ELF-1 (cell line): ENCODE results near the gene ITCH.
"Not testable (repeated sequence)": the region's sequence is repeated elsewhere in the genome, so short reads cannot be mapped to it uniquely, and the experiment has no call there.

Source experiments
- DNase-seq: peaks from one replicate; pipeline ENCODE4 v3.0.0-alpha.2; 2016; ENCODE audit warnings: low read depth, low spot score

ITCH gene

DNA sequence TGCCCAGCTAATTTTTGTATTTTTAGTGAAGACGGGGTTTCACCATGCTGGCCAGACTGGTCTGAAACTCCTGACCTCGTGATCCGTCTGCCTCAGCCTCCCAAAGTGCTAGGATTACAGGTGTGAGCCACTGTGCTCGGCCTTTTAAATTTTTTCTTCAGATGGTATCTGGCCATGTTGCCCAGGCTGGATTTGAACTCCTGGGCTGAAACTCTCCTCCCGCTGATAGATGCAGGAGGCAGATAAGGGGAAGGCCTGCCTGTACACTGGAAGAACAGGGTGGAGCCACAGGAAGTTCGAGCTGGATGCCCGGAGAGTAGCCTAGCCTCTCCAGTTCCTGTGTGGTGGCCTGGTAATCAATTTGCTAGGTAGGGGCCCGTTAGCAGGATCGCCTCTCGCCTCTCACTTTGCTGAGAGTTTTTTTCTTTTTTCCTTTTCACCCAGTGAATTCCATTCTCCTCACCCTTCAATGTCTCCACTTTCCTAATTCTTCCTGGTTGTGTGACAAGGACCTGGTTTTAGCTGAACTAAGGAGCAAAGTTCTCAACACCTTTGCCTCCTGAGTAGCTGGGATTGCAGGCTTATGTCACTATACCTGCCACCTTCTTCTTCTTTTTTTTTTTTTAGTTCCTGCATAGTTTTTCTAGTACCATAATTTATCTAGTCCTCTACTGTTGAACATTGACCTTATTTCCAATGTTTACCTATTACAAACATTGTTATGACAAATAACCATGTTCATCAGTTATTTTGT is 19.4 kb upstream of the ITCH start:
- no peak for DNase-seq

GRCh38 chr20:34344238-34344637 is 18.8 kb upstream of the ITCH start:
- DNase-seq: no peak

- DNase-seq: no peak
These were observed 17.7 kb upstream of the ITCH start for GRCh38 chr20:34345402-34345736.

DNA sequence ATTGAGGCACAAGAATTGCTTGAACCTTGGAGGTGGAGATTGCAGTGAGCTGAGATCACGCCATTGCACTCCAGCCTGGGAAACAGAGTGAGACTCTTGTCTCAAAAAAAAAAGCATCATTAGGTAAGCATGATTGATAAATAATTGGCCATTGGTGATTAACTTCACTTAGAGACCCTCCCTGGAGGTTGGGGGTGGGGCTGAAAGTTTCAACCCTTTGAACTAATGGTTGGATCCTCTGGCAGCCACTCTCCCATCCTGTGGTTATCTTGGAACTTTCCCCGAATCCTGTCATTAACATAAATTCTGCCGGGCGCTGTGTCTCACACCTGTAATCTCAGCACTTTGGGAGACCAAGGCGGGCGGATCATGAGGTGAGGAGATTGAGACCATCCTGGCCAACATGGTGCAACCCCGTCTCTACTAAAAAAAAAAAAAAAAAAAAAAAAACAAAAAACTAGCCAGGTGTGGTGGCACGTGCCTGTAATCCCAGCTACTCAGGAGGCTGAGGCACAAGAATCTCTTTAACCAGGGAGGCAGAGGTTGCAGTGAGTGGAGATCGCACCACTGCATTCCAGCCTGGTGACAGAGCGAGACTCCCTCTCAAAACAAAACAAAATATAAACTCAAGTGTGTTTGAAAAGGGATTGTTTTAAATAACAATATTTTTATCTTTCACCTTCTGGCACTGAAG is 17.1 kb upstream of the ITCH start:
- DNase-seq: peak; percentile 36

DNA sequence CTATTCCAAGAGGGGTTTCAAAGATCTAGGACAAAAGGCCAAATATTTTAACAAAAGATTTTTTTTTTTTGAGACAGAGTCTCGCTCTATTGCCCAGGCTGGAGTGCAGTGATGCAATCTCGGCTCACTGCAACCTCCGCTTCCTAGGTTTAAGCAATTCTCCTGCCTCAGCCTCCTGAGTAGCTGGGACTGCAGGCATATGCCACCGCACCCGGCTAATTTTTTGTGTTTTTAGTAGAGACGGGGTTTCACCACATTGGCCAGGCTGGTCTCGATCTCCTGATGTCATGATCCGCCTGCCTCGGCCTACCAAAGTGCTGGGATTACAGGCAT is 16.6 kb upstream of the ITCH start:
- not testable (repeated sequence) for DNase-seq

GRCh38 chr20:34347571-34347970 is 15.5 kb upstream of the ITCH start:
- DNase-seq: no peak

- no peak for DNase-seq
These were observed 13.0 kb upstream of the ITCH start for GRCh38 chr20:34350095-34350494.

GRCh38 chr20:34353467-34353866 is 9.6 kb upstream of the ITCH start:
- DNase-seq: not testable (repeated sequence)

DNA sequence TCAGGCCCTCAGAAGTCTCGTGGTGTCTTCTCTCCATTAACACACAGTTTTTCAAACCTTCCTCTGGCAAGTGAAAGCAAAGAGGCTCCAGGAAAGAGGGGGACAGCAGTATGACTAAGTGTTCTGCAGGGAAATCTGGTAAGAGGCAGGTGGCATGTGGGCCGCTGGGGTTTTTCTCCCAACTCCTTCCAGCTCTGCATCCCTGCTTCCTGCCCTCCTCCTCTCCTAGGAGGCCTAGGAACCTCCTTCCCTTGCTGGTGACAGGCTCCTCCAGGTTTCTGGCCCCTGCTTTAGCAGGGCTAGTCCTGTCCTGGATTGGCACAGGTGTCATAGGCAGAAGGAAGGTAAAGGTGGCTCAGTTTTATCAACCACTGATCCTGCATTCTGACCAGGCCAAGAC is 7.6 kb upstream of the ITCH start:
- no peak for DNase-seq

DNA sequence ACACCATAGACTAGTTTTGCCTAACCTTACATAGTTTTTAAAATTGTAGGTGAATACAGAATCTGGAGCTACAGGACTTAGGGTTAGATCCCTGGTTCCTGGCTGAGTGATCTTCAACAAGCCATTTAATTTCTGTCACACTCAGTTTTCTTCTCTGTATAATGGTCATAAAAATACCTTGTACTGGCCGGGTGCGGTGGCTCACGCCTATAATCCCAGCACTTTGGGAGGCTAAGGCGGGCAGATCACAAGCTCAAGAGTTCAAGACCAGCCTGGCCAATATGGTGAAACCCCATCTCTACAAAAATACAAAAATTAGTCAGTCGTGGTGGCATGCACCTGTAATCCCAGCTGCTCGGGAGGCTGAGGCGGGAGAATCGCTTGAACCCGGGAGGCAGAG is 3.3 kb upstream of the ITCH start:
- DNase-seq: not testable (repeated sequence)

DNA sequence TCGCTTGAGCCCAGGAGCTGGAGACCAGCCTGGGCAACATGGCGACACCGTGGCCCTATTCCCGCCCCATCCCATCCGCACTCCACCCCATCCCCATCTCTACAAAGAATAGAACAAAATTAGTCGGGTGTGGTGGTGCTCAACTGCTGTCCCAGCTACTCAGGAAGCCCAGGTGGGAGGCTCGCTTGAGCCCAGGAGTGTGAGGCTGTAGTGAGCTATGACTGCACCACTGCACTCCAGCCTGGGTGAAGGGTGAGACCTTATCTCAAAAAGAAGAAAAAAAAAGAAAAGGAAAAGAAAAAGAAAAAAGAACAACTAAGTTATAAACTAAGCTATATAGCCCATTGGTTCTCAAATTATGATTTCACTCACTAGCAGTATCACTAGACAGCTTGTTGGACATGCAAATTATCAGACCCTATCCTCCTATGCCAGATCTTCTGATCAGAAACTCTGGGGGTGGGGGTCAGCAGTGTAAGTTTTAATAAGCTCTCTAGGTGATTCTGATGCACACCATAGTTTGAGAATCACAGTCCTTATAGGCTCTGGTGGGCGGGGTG is 491 bp upstream of the ITCH start:
- DNase-seq: no peak

DNA sequence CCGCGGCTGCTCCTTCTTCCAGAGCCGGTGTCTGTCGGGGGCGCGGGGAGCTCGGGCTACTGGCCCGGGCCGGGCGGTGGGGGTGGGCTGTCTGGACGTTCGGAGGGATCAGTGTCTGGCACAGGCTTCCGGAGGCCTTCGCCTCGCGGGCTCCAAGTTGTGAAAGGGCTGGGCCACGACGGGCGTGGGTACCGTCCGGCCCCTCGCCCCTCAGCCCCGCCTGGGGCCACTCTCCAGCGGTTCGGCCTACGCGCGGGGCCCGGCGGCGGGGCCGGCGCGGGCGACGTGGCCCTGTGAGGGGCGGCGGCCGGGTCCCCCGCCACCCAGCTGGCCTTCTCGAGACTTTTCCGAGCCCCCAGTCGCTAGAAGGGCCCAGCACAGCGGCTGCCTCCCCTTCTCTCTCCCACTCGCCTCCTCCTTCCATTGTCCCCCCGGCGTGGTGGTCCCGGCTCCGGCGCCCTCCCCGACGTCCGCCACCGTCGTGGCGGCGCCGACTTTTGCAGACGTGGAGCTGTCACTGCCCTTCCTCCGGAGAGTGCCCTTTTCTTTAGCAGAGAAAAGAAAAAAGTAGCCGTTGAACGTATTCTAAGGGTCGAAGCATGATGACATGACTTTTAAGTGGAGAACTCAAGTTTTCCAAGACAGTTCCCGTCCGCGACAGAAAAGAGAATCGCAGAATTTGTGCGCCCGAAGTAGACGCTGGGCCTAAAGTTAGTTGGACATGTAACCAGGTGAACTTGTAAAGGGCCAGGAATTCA is 571 bp downstream of the ITCH start:
- peak; percentile 28 for DNase-seq

DNA sequence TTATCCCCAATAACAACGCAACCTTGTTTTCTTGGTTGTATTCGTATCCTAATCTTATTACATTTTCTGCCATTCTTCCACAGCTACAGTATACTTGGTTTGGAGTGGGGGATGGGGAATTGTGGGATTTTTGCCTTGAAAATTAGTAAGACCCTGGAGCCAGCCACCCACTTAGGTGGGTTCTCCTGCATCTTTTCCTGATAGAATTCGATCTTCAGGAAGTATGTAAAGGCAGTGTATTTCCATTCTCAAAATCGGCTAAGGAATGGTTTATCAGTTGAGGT is 1.1 kb downstream of the ITCH start:
- DNase-seq: no peak

GRCh38 chr20:34365765-34366213 is 2.7 kb downstream of the ITCH start:
- no peak for DNase-seq

- no peak for DNase-seq
These were observed 4.1 kb downstream of the ITCH start for GRCh38 chr20:34367155-34367554.

DNA sequence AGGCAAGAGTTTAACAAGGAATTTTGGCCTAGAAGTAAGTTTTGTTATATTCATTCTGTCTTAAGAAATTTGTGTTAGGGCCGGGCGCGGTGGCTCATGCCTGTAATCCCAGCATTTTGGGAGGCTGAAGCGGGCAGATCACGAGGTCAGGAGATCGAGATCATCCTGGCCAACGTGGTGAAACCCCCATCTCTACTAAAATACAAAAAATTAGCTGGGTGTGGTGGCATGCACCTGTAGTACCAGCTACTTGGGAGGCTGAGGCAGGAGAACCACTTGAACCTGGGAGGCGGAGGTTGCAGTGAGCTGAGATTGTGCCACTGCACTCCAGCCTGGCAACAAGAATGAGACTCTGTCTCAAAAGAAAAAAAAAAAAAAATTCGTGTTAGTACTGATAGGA is 4.8 kb downstream of the ITCH start:
- not testable (repeated sequence) for DNase-seq

- DNase-seq: no peak
These were observed 5.5 kb downstream of the ITCH start for GRCh38 chr20:34368547-34368946.

DNA sequence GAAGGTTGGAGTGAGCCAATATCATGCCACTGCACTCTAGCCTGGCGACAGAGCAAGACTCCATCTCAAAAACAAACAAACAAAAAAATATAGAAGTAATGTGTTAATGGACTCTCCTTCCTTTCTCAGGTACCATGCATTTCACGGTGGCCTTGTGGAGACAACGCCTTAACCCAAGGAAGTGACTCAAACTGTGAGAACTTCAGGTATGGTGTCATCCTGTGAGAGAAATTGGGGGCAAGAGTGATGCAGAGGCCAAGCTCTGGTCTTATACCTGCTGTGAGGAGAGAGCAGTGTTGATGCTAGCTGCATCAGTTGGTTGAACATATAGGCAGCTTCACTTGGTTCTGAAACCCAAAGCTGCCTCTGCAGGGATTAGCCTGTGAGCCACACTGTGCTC is 6.2 kb downstream of the ITCH start:
- no peak for DNase-seq

- DNase-seq: no peak
These were observed 7.0 kb downstream of the ITCH start for GRCh38 chr20:34370062-34370461.

DNA sequence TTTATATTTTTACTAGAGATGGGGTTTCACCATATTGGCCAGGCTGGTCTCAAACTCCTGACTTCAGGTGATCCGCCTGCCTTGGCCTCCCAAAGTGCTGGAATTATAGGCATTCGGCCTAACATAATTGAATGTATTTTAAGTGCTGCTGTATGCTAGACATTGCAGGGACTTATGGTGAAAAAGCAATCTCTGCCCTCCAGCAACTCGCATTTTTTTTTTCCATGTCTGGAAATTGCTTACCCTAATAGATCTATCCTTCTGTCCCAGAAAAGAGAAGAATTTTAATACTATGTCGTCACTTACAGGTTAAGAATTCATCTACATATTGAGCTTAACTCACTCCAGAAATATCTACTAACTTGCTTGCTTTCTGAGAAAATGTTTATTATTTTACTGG is 10.4 kb downstream of the ITCH start:
- DNase-seq: no peak

- DNase-seq: no peak
These were observed 11.2 kb downstream of the ITCH start for GRCh38 chr20:34374209-34374760.

- no peak for DNase-seq
These were observed 12.9 kb downstream of the ITCH start for GRCh38 chr20:34375977-34376430.
